GM12878 (cell line): ENCODE measurements around the gene B3GNT2. TPM values are rescaled to one million over a fixed set of nuclear protein-coding genes. Genes with fewer than 3 reads are reported as not detected.

Experiments
- ATAC-seq: fragments of 200-7000 bp; cut with Tn5 transposase; 3 replicates; pipeline ENCODE4 v1.9.1; 2020; ENCODE audit warnings: mild to moderate bottlenecking, moderate library complexity
- BruUV-seq: library from RNA; stranded (reverse); fragments of 400-500 nt; replicated peaks from 2 replicates; lab custom pipeline; 2021; lab: Mats Ljungman, UMichigan
- CTCF ChIA-PET: fragments of 300-600 bp; sonication (Branson Sonifier 250); formaldehyde crosslinking; extraction: SDS; loops from one replicate; lab custom pipeline; 2021; ENCODE audit warnings: inconsistent platforms; lab: Yijun Ruan, JAX
- POLR2A ChIA-PET: fragments of 350-600 bp; formaldehyde crosslinking; extraction: SDS; loops from one replicate; lab custom pipeline; 2021; ENCODE audit warnings: inconsistent platforms; lab: Charles Lee
- RAD21 ChIA-PET: fragments of 300-600 bp; sonication (Branson Sonifier 250); formaldehyde crosslinking; loops from one replicate; lab custom pipeline; 2023; ENCODE audit warnings: antibody characterized with exemption; ENCODE audit not compliant: unreplicated experiment; lab: Charles Lee
- SMC1A ChIA-PET: fragments of 300-600 bp; sonication (Branson Sonifier 250); formaldehyde crosslinking; loops from one replicate; lab custom pipeline; 2023; ENCODE audit not compliant: unreplicated experiment, uncharacterized antibody; lab: Charles Lee
- DNase-seq: peaks from one replicate; pipeline ENCODE4 v3.0.0-alpha.2; 2011; ENCODE audit warnings: low read depth, low spot score
- FAIRE-seq: peaks from 3 replicates; lab custom pipeline; 2011; peaks lifted over from hg19 to GRCh38; lab: Jason Lieb, UNC
- H2AFZ ChIP-seq: 2 replicates; pipeline ENCODE4 v1.6.0; 2011; ENCODE audit warnings: low read depth, low read length, control low read depth; ENCODE audit not compliant: control insufficient read depth
- H3K27ac ChIP-seq: 2 replicates; pipeline ENCODE4 v1.5.1; 2011; ENCODE audit warnings: control low read depth; ENCODE audit not compliant: control insufficient read depth, insufficient read depth
- H3K27me3 ChIP-seq, 2 experiments: replicated peaks in 1 of 2; 2 replicates each; pipeline versions ENCODE4 v1.6.0 to v1.6.1; 2011; ENCODE audit warnings: low read length in 1 of 2; ENCODE audit not compliant: control insufficient read depth in 2 of 2, insufficient read depth in 2 of 2
- H3K36me3 ChIP-seq, 2 experiments: 2 replicates each; pipeline ENCODE4 v1.5.1; 2011; ENCODE audit warnings: low read length in 1 of 2; ENCODE audit not compliant: control insufficient read depth in 2 of 2, insufficient read depth in 2 of 2
- H3K4me1 ChIP-seq: 2 replicates; pipeline ENCODE4 v1.6.1; 2011; ENCODE audit warnings: mild to moderate bottlenecking, low read length, moderate library complexity, mixed read lengths; ENCODE audit not compliant: control insufficient read depth, insufficient read depth
- H3K4me2 ChIP-seq: 2 replicates; pipeline ENCODE4 v1.6.0; 2011; ENCODE audit warnings: control low read depth; ENCODE audit not compliant: control insufficient read depth, insufficient read depth
- H3K4me3 ChIP-seq: fragments of 200-600 bp; sonication (generic); 2 replicates; pipeline ENCODE4 v1.5.1; 2016
- H3K79me2 ChIP-seq: 2 replicates; pipeline ENCODE4 v1.6.0; 2011; ENCODE audit warnings: low read length; ENCODE audit not compliant: control insufficient read depth, insufficient read depth
- H3K9ac ChIP-seq: 2 replicates; pipeline ENCODE4 v1.8.0; 2011; ENCODE audit warnings: low read length, control low read depth, mixed read lengths; ENCODE audit not compliant: control insufficient read depth, insufficient read depth
- H3K9me3 ChIP-seq: replicated peaks from 3 replicates; pipeline ENCODE4 v1.5.1; 2011; ENCODE audit warnings: mild to moderate bottlenecking, low read length; ENCODE audit not compliant: control insufficient read depth, insufficient read depth
- H4K20me1 ChIP-seq: 2 replicates; pipeline ENCODE4 v1.6.0; 2011; ENCODE audit not compliant: control insufficient read depth, insufficient read depth
- CBFB ChIP-seq: IDR thresholded peaks from 2 replicates; pipeline ENCODE4 v1.6.1; 2016; ENCODE audit warnings: antibody characterized with exemption, low read depth
- CHD1 ChIP-seq: IDR thresholded peaks from 2 replicates; pipeline ENCODE4 v1.6.1; 2012; ENCODE audit warnings: low read depth, low read length, improper control_type of control experiment
- EP300 ChIP-seq, 2 experiments: fragments of 150-350 bp in 1 of 2; IDR thresholded peaks; 2 replicates each; pipeline ENCODE4 v1.6.1; 2011 to 2012; ENCODE audit warnings: low read depth in 2 of 2, low read length in 2 of 2, borderline replicate concordance in 1 of 2, improper control_type of control experiment in 1 of 2, inconsistent platforms in 1 of 2; ENCODE audit not compliant: control insufficient read depth in 1 of 2
- KAT2A ChIP-seq: conservative IDR thresholded peaks from 2 replicates; pipeline ENCODE4 v1.6.1; 2011; ENCODE audit warnings: low read depth, low read length; ENCODE audit not compliant: control insufficient read depth
- KDM1A ChIP-seq: fragments of 200-600 bp; sonication (generic); IDR thresholded peaks from 2 replicates; pipeline ENCODE4 v1.6.1; 2016; ENCODE audit warnings: borderline replicate concordance
- MXI1 ChIP-seq: fragments of 150-350 bp; IDR thresholded peaks from 2 replicates; pipeline ENCODE4 v1.6.1; 2011; ENCODE audit warnings: low read depth, mild to moderate bottlenecking, inconsistent platforms, low read length, improper control_type of control experiment
- WRNIP1 ChIP-seq: IDR thresholded peaks from 2 replicates; pipeline ENCODE4 v1.6.1; 2011; ENCODE audit warnings: low read depth, low read length, improper control_type of control experiment, borderline replicate concordance
- ZNF384 ChIP-seq: IDR thresholded peaks from 2 replicates; pipeline ENCODE4 v1.6.1; 2012; ENCODE audit warnings: low read depth, mild to moderate bottlenecking, low read length, improper control_type of control experiment, borderline replicate concordance
- WGBS: methylation state at CpG from one replicate; pipeline ENCODE4 v1.1.6; 2016; ENCODE audit warnings: low lambda C conversion rate; ENCODE audit not compliant: insufficient replicate concordance, insufficient coverage; ENCODE audit errors: missing lambda C conversion rate; 5-methylcytosine and 5-hydroxymethylcytosine counted together
- in situ Hi-C: fragments of 300-500 bp; cut with MboI; formaldehyde crosslinking; loops from 9 replicates; pipeline ENCODE4 v1.14.3; 2018; ENCODE audit warnings: mixed read lengths
- intact Hi-C: fragments of 100-400 bp; cut with micrococcal nuclease; formaldehyde crosslinking; loops from one replicate; pipeline ENCODE4 v1.14.2; 2022; ENCODE audit not compliant: unreplicated experiment
- polyA plus RNA-seq, 11 experiments: library from polyadenylated mRNA; depleted of rRNA in 4 of 11; unstranded in 6 of 11; stranded (reverse) in 5 of 11; fragments of >200 nt; fragmentation: Nextera tagmentation in 4 of 11; fragmentation: Illumina TruSeq in 1 of 11; extraction: Ambion mirVana in 4 of 11; extraction: Trizol in 1 of 11; gene quantifications; 1 replicate in 1 of 11; 2 replicates in 10 of 11; pipeline versions ENCODE4 v1.2.1 to v1.2.3, GENCODE V29; 2011 to 2016; ENCODE audit warnings: inconsistent platforms in 2 of 11, missing spikeins in 2 of 11, low read depth in 1 of 11
- total RNA-seq, 4 experiments: library from RNA; depleted of rRNA in 3 of 4; stranded (reverse); fragments of >200 nt in 3 of 4; fragmentation: Illumina TruSeq in 1 of 4; extraction: Trizol in 1 of 4; gene quantifications; 2 replicates each; pipeline versions ENCODE4 v1.2.1 to v1.2.3, GENCODE V29; 2013 to 2021
- TF ChIP-seq, protein P1 (sequence below): IDR thresholded peaks from 2 replicates; pipeline ENCODE4 v1.6.1; 2012; ENCODE audit warnings: low read depth, low read length, improper control_type of control experiment
- TF ChIP-seq, protein P2 (sequence below): IDR thresholded peaks from 2 replicates; pipeline ENCODE4 v1.6.1; 2012; ENCODE audit warnings: low read depth, low read length, improper control_type of control experiment
- TF ChIP-seq, protein P3 (sequence below): fragments of 450-650 bp; IDR thresholded peaks from 2 replicates; pipeline ENCODE4 v1.6.1; 2014; ENCODE audit warnings: mild to moderate bottlenecking
- TF ChIP-seq, protein P4 (sequence below): fragments of 450-650 bp; IDR thresholded peaks from 2 replicates; pipeline ENCODE4 v1.6.1; 2016; ENCODE audit warnings: mild to moderate bottlenecking
- TF ChIP-seq, protein P5 (sequence below): fragments of 450-650 bp; IDR thresholded peaks from 2 replicates; pipeline ENCODE4 v1.6.1; 2017; ENCODE audit warnings: low read depth, mild to moderate bottlenecking, moderate library complexity

Gene B3GNT2
- total and polyA plus RNA-seq, 10 of the 15 experiments (the other 5 are each of a cell fraction or from before 2014, with no cell fraction given): 19.7 to 103 (median 76.3) TPM

DNA sequence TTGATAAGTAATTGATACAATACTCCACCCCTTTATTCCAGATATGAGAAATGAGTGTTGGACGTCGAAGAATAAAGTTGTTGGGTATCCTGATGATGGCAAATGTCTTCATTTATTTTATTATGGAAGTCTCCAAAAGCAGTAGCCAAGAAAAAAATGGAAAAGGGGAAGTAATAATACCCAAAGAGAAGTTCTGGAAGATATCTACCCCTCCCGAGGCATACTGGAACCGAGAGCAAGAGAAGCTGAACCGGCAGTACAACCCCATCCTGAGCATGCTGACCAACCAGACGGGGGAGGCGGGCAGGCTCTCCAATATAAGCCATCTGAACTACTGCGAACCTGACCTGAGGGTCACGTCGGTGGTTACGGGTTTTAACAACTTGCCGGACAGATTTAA is 26.3 kb downstream of the B3GNT2 start (continued):
- TF ChIP-seq, protein P1, sequence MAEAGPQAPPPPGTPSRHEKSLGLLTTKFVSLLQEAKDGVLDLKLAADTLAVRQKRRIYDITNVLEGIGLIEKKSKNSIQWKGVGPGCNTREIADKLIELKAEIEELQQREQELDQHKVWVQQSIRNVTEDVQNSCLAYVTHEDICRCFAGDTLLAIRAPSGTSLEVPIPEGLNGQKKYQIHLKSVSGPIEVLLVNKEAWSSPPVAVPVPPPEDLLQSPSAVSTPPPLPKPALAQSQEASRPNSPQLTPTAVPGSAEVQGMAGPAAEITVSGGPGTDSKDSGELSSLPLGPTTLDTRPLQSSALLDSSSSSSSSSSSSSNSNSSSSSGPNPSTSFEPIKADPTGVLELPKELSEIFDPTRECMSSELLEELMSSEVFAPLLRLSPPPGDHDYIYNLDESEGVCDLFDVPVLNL: no peak

DNA sequence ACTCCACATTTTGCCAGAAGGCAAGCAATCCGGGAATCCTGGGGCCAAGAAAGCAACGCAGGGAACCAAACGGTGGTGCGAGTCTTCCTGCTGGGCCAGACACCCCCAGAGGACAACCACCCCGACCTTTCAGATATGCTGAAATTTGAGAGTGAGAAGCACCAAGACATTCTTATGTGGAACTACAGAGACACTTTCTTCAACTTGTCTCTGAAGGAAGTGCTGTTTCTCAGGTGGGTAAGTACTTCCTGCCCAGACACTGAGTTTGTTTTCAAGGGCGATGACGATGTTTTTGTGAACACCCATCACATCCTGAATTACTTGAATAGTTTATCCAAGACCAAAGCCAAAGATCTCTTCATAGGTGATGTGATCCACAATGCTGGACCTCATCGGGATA is 26.8 kb downstream of the B3GNT2 start:
- H3K36me3 ChIP-seq: peaks cover 22 to 35% of the 10 kb centered on the region in 2 experiments
- H3K4me1 ChIP-seq: peaks cover 13% of the 10 kb centered on the region

More for the DNA sequence above, 26.8 kb downstream of the B3GNT2 start:
- H3K79me2 ChIP-seq: peaks cover 96% of the 10 kb centered on the region
- H3K27me3 ChIP-seq: no peaks in the 10 kb centered on the region
- TSS peak; percentile 31 for BruUV-seq
- ChIA-PET SMC1A (no interaction called here), CTCF (no interaction called here), RAD21 (no interaction called here), POLR2A (no interaction called here)
- H3K4me3 ChIP-seq: no peak overlapping the region
- H3K9ac ChIP-seq: no peak overlapping the region
- no peaks in the 10 kb centered on the region; the same call in 1 of the 3 replicates for H3K9me3 ChIP-seq
- TF ChIP-seq MXI1: no peak
- TF ChIP-seq, protein P2, sequence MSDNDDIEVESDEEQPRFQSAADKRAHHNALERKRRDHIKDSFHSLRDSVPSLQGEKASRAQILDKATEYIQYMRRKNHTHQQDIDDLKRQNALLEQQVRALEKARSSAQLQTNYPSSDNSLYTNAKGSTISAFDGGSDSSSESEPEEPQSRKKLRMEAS: no peak
- TF ChIP-seq KAT2A: no peak
- TF ChIP-seq KDM1A: no peak
- TF ChIP-seq CBFB: no peak
- TF ChIP-seq, protein P3, sequence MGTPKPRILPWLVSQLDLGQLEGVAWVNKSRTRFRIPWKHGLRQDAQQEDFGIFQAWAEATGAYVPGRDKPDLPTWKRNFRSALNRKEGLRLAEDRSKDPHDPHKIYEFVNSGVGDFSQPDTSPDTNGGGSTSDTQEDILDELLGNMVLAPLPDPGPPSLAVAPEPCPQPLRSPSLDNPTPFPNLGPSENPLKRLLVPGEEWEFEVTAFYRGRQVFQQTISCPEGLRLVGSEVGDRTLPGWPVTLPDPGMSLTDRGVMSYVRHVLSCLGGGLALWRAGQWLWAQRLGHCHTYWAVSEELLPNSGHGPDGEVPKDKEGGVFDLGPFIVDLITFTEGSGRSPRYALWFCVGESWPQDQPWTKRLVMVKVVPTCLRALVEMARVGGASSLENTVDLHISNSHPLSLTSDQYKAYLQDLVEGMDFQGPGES: no peak
- no peak for TF ChIP-seq ZNF384
- TF ChIP-seq, protein P4, sequence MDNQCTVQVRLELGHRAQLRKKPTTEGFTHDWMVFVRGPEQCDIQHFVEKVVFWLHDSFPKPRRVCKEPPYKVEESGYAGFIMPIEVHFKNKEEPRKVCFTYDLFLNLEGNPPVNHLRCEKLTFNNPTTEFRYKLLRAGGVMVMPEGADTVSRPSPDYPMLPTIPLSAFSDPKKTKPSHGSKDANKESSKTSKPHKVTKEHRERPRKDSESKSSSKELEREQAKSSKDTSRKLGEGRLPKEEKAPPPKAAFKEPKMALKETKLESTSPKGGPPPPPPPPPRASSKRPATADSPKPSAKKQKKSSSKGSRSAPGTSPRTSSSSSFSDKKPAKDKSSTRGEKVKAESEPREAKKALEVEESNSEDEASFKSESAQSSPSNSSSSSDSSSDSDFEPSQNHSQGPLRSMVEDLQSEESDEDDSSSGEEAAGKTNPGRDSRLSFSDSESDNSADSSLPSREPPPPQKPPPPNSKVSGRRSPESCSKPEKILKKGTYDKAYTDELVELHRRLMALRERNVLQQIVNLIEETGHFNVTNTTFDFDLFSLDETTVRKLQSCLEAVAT: no peak
- TF ChIP-seq EP300 (IDR thresholded peaks at IDR 0.05; ENCODE audit: borderline replicate concordance in 1 of 2, control insufficient read depth in 1 of 2, low read depth in 2 of 2, low read length in 2 of 2): no peak
- TF ChIP-seq WRNIP1: no peak
- no peak for TF ChIP-seq CHD1
- TF ChIP-seq, protein P5, sequence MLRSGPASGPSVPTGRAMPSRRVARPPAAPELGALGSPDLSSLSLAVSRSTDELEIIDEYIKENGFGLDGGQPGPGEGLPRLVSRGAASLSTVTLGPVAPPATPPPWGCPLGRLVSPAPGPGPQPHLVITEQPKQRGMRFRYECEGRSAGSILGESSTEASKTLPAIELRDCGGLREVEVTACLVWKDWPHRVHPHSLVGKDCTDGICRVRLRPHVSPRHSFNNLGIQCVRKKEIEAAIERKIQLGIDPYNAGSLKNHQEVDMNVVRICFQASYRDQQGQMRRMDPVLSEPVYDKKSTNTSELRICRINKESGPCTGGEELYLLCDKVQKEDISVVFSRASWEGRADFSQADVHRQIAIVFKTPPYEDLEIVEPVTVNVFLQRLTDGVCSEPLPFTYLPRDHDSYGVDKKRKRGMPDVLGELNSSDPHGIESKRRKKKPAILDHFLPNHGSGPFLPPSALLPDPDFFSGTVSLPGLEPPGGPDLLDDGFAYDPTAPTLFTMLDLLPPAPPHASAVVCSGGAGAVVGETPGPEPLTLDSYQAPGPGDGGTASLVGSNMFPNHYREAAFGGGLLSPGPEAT: no peak
- no peak overlapping the region for H3K4me2 ChIP-seq
- intact Hi-C loops (no loop called here), in situ Hi-C loops (no loop called here)
- 63% methylated on average over 8 of the region's 8 CpGs for WGBS
- no peak overlapping the region for H2AFZ ChIP-seq
- peaks cover 23% of the 10 kb centered on the region for H4K20me1 ChIP-seq
- DNase-seq (no peak), FAIRE-seq (peak; percentile 35), ATAC-seq (no peak)
- no peak overlapping the region for H3K27ac ChIP-seq
